WTC11 (cell line): ENCODE measurements around the gene RASAL2. TPM values are rescaled to one million over a fixed set of nuclear protein-coding genes. Genes with fewer than 3 reads are reported as not detected.

Source experiments
- ATAC-seq: fragments of 200-7000 bp; cut with Tn5 transposase; 2 replicates; pipeline ENCODE4 v1.10.0; 2021; ENCODE audit warnings: mild to moderate bottlenecking, moderate library complexity
- CTCF ChIA-PET: fragments of 300-600 bp; sonication (Branson Sonifier 250); formaldehyde crosslinking; loops from one replicate; lab custom pipeline; 2021; ENCODE audit warnings: antibody characterized with exemption; lab: Charles Lee
- POLR2A ChIA-PET: fragments of 350-600 bp; sonication (Branson Sonifier 250); formaldehyde crosslinking; loops from one replicate; lab custom pipeline; 2021; ENCODE audit warnings: antibody characterized with exemption; lab: Charles Lee
- DNase-seq: peaks from one replicate; pipeline ENCODE4 v3.0.0; 2021; ENCODE audit warnings: low spot score
- H3K27ac Mint-ChIP-seq: 2 replicates; pipeline ENCODE4 v1.8.0; 2021; ENCODE audit warnings: mixed read lengths
- H3K27me3 Mint-ChIP-seq: 2 replicates; pipeline ENCODE4 v1.8.0; 2021; ENCODE audit warnings: low read depth, mild to moderate bottlenecking, moderate library complexity, mixed read lengths
- H3K36me3 Mint-ChIP-seq: 2 replicates; pipeline ENCODE4 v1.8.0; 2021; ENCODE audit warnings: mixed read lengths
- H3K4me1 Mint-ChIP-seq: 2 replicates; pipeline ENCODE4 v1.8.0; 2022; ENCODE audit warnings: mixed read lengths
- H3K4me3 Mint-ChIP-seq: 2 replicates; pipeline ENCODE4 v1.8.0; 2021; ENCODE audit warnings: mild to moderate bottlenecking, moderate library complexity, mixed read lengths
- H3K9me3 Mint-ChIP-seq: 2 replicates; pipeline ENCODE4 v1.8.0; 2021; ENCODE audit warnings: mixed read lengths
- ARID4B ChIP-seq: sonication (generic); formaldehyde crosslinking; IDR thresholded peaks from 2 replicates; pipeline ENCODE4 v1.8.0; 2023; ENCODE audit warnings: missing genetic modification reagents, mild to moderate bottlenecking, borderline replicate concordance
- ATF6 ChIP-seq: sonication (generic); formaldehyde crosslinking; IDR thresholded peaks from 2 replicates; pipeline ENCODE4 v1.8.1; 2023; ENCODE audit warnings: mild to moderate bottlenecking, missing genetic modification reagents
- CTCF ChIP-seq: fragments of 200-600 bp; IDR thresholded peaks from 2 replicates; pipeline ENCODE4 v1.8.0; 2022; ENCODE audit warnings: antibody characterized with exemption
- GABPB1 ChIP-seq: sonication (generic); formaldehyde crosslinking; IDR thresholded peaks from 2 replicates; pipeline ENCODE4 v1.8.1; 2023; ENCODE audit warnings: mild to moderate bottlenecking, missing genetic modification reagents
- JAZF1 ChIP-seq: fragments of 250-450 bp; sonication (Bioruptor Pico); IDR thresholded peaks from 2 replicates; pipeline ENCODE4 v1.9.0; 2021; ENCODE audit warnings: moderate library complexity, mild to moderate bottlenecking, inconsistent platforms
- MLX ChIP-seq: sonication (generic); formaldehyde crosslinking; IDR thresholded peaks from 2 replicates; pipeline ENCODE4 v1.8.1; 2023; ENCODE audit warnings: mild to moderate bottlenecking, missing genetic modification reagents, moderate library complexity
- PRDM15 ChIP-seq: sonication (generic); formaldehyde crosslinking; IDR thresholded peaks from 2 replicates; pipeline ENCODE4 v1.8.0; 2022; ENCODE audit warnings: missing genetic modification reagents
- RELA ChIP-seq: sonication (generic); formaldehyde crosslinking; IDR thresholded peaks from 2 replicates; pipeline ENCODE4 v1.8.1; 2022; ENCODE audit warnings: missing genetic modification reagents, mild to moderate bottlenecking, borderline replicate concordance
- TP53 ChIP-seq: sonication (generic); formaldehyde crosslinking; IDR thresholded peaks from 2 replicates; pipeline ENCODE4 v1.8.1; 2023; ENCODE audit warnings: mild to moderate bottlenecking, missing genetic modification reagents
- ZNF138 ChIP-seq: sonication (generic); formaldehyde crosslinking; conservative IDR thresholded peaks from 2 replicates; pipeline ENCODE4 v1.8.1; 2022; ENCODE audit warnings: mild to moderate bottlenecking, moderate library complexity, missing genetic modification reagents
- ZNF416 ChIP-seq: fragments of 250-450 bp; sonication (Bioruptor Pico); IDR thresholded peaks from 2 replicates; pipeline ENCODE4 v1.9.0; 2021; ENCODE audit warnings: mild to moderate bottlenecking, inconsistent platforms
- ZSCAN18 ChIP-seq: fragments of 250-450 bp; sonication (Bioruptor Pico); IDR thresholded peaks from 2 replicates; pipeline ENCODE4 v2.1.2; 2022; ENCODE audit warnings: mild to moderate bottlenecking, moderate library complexity
- total RNA-seq: library from RNA; stranded (reverse); gene quantifications from 3 replicates; pipeline ENCODE4 v1.2.3, GENCODE V29; 2021

RASAL2 gene
- total RNA-seq, 1 experiment from 2014 or later, result 29.5 TPM

- TF ChIP-seq ATF6 (CRISPR knock-in tag), result no peak
- TF ChIP-seq PRDM15 (CRISPR knock-in tag), result no peak
- TF ChIP-seq CTCF, result no peak
- TF ChIP-seq ZNF416 (CRISPR knock-in tag), result no peak
- TF ChIP-seq ZSCAN18, result no peak
- TF ChIP-seq JAZF1 (CRISPR knock-in tag), result no peak
- no peak for TF ChIP-seq TP53
- TF ChIP-seq RELA (CRISPR knock-in tag), result no peak
Observed at GRCh38 chr1:178101266-178101630, 7.3 kb downstream of the RASAL2 start (continued).

GRCh38 chr1:178101654-178102053 lies 7.8 kb downstream of the RASAL2 start:
- ChIA-PET CTCF (interaction anchor here (0.6 to 1.6 kb wide), 5 partner anchors 8 to 157 kb away, joined by 3 to 5 read pairs (median 3); partner anchors contain the start of gene RASAL2), POLR2A (no interaction called here)
- no peaks in the 10 kb centered on the region for H3K36me3 Mint-ChIP-seq
- DNase-seq, result no peak
- no peak overlapping the region for H3K27ac Mint-ChIP-seq
- no peaks in the 10 kb centered on the region for H3K27me3 Mint-ChIP-seq
- peaks cover 42% of the 10 kb centered on the region for H3K4me1 Mint-ChIP-seq
- ATAC-seq, result no peak
- H3K4me3 Mint-ChIP-seq, result no peak overlapping the region
- H3K9me3 Mint-ChIP-seq, result no peaks in the 10 kb centered on the region
- TF ChIP-seq GABPB1 (CRISPR knock-in tag) (no peak), ZNF138 (CRISPR knock-in tag) (no peak), MLX (CRISPR knock-in tag) (no peak), ARID4B (CRISPR knock-in tag) (no peak)
